GM21381 (cell line): ENCODE measurements around the gene POLR2C.

Source experiments
- ATAC-seq: cut with Tn5 transposase; IDR thresholded peaks from one replicate; pipeline ENCODE4 v1.9.1; 2021; ENCODE audit warnings: mild to moderate bottlenecking, moderate library complexity; ENCODE audit not compliant: unreplicated experiment

Gene POLR2C

GRCh38 chr16:57517397-57518367, 55.2 kb downstream of the POLR2C start:
- ATAC-seq, result no peak

GRCh38 chr16:57518520-57518919, 56.0 kb downstream of the POLR2C start:
- no peak for ATAC-seq

- no peak for ATAC-seq
These were observed 56.4 kb downstream of the POLR2C start for GRCh38 chr16:57518922-57519321.

DNA sequence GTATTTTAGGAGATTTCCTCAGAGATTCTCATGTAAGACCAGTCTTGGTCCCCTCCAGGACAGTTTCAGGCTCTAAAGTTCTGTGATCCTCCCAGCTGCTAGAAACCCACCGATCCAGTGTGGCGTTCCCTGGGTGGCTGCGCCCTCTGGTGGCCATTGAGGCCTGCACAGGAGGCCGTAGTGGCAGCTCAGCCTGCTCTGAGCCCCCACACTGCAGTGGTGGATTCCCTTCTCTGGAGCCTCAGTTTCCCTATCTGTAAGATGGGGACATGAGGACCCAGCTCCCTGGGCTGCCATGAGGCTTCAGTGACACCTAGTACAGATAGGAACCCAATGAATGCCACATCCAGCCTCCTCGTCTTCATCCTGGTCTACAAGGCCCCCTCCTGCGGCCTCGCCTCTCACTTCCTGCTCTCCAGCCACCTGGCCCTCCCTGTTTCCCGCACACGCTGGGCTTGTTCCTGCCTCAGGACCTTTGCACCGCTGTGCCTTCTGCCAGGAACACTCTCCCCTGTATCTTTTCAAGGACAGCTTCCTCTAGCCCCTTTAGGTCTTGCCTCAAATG, 57.4 kb downstream of the POLR2C start:
- ATAC-seq, result peak; percentile 78
